HEK293 (cell line): ENCODE data around the gene PVALEF.

Experiments
- CTCF ChIA-PET: fragments of 350-600 bp; formaldehyde crosslinking; extraction: SDS; loops from one replicate; lab custom pipeline; 2021; ENCODE audit warnings: antibody characterized with exemption; lab: Yijun Ruan, JAX
- POLR2A ChIA-PET: fragments of 300-600 bp; formaldehyde crosslinking; extraction: SDS; loops from one replicate; lab custom pipeline; 2020; ENCODE audit warnings: antibody characterized with exemption, inconsistent platforms; lab: Yijun Ruan, JAX
- H3K27ac ChIP-seq: fragments of 200-500 bp; sonication (Bioruptor generic); 2 replicates; pipeline ENCODE4 v1.5.1; 2014; ENCODE audit warnings: low read depth, low read length, control low read depth, inconsistent platforms; ENCODE audit errors: extremely low read depth
- H3K36me3 ChIP-seq, 2 experiments: fragments of 200-500 bp in 1 of 2; sonication (Bioruptor generic) in 1 of 2; 1 replicate in 1 of 2; 2 replicates in 1 of 2; pipeline ENCODE4 v1.5.1; 2014 to 2017; ENCODE audit warnings: inconsistent platforms in 2 of 2, low read length in 2 of 2; ENCODE audit not compliant: control insufficient read depth in 2 of 2, insufficient read depth in 1 of 2
- H3K4me1 ChIP-seq: fragments of 200-500 bp; sonication (Bioruptor generic); 2 replicates; pipeline ENCODE4 v1.5.1; 2014; ENCODE audit warnings: mild to moderate bottlenecking, low read length, inconsistent platforms; ENCODE audit not compliant: control insufficient read depth, insufficient read depth
- H3K4me3 ChIP-seq: 2 replicates; pipeline ENCODE4 v1.5.1; 2011; ENCODE audit warnings: low read depth, mild to moderate bottlenecking, control low read depth, low read length, moderate library complexity
- H3K9me3 ChIP-seq: fragments of 200-500 bp; sonication (Bioruptor generic); 2 replicates; pipeline ENCODE4 v1.5.1; 2014; ENCODE audit warnings: low read depth, low read length, inconsistent platforms; ENCODE audit not compliant: control insufficient read depth, insufficient read depth
- EGR2 ChIP-seq: fragments of 450-650 bp; formaldehyde crosslinking; IDR thresholded peaks from 2 replicates; pipeline ENCODE4 v1.5.1; 2016; ENCODE audit warnings: low read depth, missing biosample characterization, missing genetic modification characterization
- HOXC10 ChIP-seq: sonication (generic); formaldehyde crosslinking; IDR thresholded peaks from 2 replicates; pipeline ENCODE4 v1.8.1; 2023; ENCODE audit warnings: mild to moderate bottlenecking, missing genetic modification reagents
- KLF17 ChIP-seq: fragments of 450-650 bp; formaldehyde crosslinking; IDR thresholded peaks from 2 replicates; pipeline ENCODE4 v1.5.1; 2016; ENCODE audit warnings: missing biosample characterization, missing genetic modification characterization
- SP7 ChIP-seq: fragments of 450-650 bp; formaldehyde crosslinking; IDR thresholded peaks from 2 replicates; pipeline ENCODE4 v1.5.1; 2016; ENCODE audit warnings: missing biosample characterization, missing genetic modification characterization
- ZFP41 ChIP-seq: fragments of 450-650 bp; formaldehyde crosslinking; IDR thresholded peaks from 2 replicates; pipeline ENCODE4 v1.5.1; 2016; ENCODE audit warnings: missing biosample characterization, missing genetic modification characterization, borderline replicate concordance
- ZNF223 ChIP-seq: fragments of 450-650 bp; formaldehyde crosslinking; IDR thresholded peaks from 2 replicates; pipeline ENCODE4 v1.5.1; 2016; ENCODE audit warnings: missing biosample characterization, missing genetic modification characterization
- ZNF26 ChIP-seq: fragments of 450-650 bp; formaldehyde crosslinking; IDR thresholded peaks from 2 replicates; pipeline ENCODE4 v1.5.1; 2016; ENCODE audit warnings: missing biosample characterization, missing genetic modification characterization
- ZNF37A ChIP-seq: fragments of 450-650 bp; IDR thresholded peaks from 2 replicates; pipeline ENCODE4 v1.5.1; 2018; ENCODE audit warnings: missing biosample characterization, missing genetic modification characterization
- ZNF585B ChIP-seq: fragments of 450-650 bp; formaldehyde crosslinking; IDR thresholded peaks from 2 replicates; pipeline ENCODE4 v1.5.1; 2016; ENCODE audit warnings: missing biosample characterization, missing genetic modification characterization
- ZNF624 ChIP-seq: fragments of 450-650 bp; formaldehyde crosslinking; IDR thresholded peaks from 2 replicates; pipeline ENCODE4 v1.5.1; 2017; ENCODE audit warnings: missing biosample characterization, missing genetic modification characterization
- ZNF704 ChIP-seq: fragments of 450-650 bp; formaldehyde crosslinking; IDR thresholded peaks from 2 replicates; pipeline ENCODE4 v1.5.1; 2016; ENCODE audit warnings: missing biosample characterization, missing genetic modification characterization
- ZSCAN23 ChIP-seq: fragments of 450-650 bp; formaldehyde crosslinking; IDR thresholded peaks from 2 replicates; pipeline ENCODE4 v1.5.1; 2016; ENCODE audit warnings: missing biosample characterization, missing genetic modification characterization
- TF ChIP-seq, protein P1 (sequence below): fragments of 450-650 bp; formaldehyde crosslinking; IDR thresholded peaks from 2 replicates; pipeline ENCODE4 v1.5.1; 2016; ENCODE audit warnings: missing biosample characterization, missing genetic modification characterization
- TF ChIP-seq, protein P2 (sequence below): fragments of 450-650 bp; formaldehyde crosslinking; IDR thresholded peaks from 2 replicates; pipeline ENCODE4 v1.5.1; 2017; ENCODE audit warnings: missing biosample characterization, missing genetic modification characterization
- TF ChIP-seq, protein P3 (sequence below): fragments of 450-650 bp; formaldehyde crosslinking; IDR thresholded peaks from 2 replicates; pipeline ENCODE4 v1.5.1; 2016; ENCODE audit warnings: missing biosample characterization, missing genetic modification characterization

The PVALEF gene

DNA sequence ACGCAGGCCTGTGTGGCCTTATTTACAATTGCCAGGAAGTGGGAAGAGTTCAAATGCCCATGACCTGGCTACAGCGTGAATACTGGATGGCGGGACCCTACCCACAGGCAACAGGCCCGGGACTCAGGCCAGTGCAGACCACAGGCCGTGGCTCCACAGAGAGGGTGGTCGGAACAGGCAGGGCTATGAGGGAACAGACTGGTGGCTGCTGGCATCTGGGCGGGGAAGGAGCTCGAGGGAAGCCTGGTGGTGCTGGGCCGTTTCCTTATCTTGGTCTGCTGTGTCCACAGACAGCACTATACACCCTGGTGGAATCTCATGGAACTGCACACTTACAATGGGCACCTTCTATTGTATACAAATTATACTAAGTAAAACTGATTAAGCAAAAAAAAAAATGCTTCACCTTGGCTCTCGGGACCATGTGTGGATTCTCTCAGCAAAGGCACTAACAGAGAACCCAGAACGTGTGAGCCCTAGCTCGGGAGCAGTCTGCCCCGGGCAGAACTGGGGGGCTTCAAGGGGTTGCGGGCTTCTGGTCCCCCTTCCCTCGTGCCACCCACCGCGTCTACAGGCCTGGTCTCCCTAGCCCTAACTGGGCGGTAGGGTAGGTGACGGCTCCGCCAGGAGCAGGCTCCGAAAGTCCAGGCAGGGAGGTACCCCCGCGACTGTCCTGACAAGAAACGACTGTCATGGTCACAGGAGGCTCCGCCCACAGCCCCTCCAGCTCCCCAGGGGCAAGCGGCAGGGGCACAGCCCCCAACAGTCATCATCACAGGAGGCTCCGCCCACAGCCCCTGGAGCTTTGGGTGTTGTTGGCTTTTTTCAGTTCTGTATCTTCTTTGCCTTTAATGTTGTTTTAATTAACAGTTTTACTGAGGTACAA is 35.6 kb downstream of the PVALEF start (continued):
- TF ChIP-seq SP7 (no peak), ZNF37A (no peak), ZNF223 (no peak), ZNF704 (tag by site-specific recombination) (no peak), ZNF26 (tag by site-specific recombination) (no peak), HOXC10 (CRISPR knock-in tag) (no peak)
- TF ChIP-seq, protein P1, sequence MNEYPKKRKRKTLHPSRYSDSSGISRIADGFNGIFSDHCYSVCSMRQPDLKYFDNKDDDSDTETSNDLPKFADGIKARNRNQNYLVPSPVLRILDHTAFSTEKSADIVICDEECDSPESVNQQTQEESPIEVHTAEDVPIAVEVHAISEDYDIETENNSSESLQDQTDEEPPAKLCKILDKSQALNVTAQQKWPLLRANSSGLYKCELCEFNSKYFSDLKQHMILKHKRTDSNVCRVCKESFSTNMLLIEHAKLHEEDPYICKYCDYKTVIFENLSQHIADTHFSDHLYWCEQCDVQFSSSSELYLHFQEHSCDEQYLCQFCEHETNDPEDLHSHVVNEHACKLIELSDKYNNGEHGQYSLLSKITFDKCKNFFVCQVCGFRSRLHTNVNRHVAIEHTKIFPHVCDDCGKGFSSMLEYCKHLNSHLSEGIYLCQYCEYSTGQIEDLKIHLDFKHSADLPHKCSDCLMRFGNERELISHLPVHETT (tag by site-specific recombination) = no peak
- TF ChIP-seq, protein P2, sequence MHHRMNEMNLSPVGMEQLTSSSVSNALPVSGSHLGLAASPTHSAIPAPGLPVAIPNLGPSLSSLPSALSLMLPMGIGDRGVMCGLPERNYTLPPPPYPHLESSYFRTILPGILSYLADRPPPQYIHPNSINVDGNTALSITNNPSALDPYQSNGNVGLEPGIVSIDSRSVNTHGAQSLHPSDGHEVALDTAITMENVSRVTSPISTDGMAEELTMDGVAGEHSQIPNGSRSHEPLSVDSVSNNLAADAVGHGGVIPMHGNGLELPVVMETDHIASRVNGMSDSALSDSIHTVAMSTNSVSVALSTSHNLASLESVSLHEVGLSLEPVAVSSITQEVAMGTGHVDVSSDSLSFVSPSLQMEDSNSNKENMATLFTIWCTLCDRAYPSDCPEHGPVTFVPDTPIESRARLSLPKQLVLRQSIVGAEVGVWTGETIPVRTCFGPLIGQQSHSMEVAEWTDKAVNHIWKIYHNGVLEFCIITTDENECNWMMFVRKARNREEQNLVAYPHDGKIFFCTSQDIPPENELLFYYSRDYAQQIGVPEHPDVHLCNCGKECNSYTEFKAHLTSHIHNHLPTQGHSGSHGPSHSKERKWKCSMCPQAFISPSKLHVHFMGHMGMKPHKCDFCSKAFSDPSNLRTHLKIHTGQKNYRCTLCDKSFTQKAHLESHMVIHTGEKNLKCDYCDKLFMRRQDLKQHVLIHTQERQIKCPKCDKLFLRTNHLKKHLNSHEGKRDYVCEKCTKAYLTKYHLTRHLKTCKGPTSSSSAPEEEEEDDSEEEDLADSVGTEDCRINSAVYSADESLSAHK (tag by site-specific recombination) = no peak

- Histone ChIP-seq H3K4me1 (no peaks in the 10 kb centered on the region), H3K4me3 (no peak overlapping the region), H3K9me3 (no peaks in the 10 kb centered on the region), H3K27ac (no peak overlapping the region), H3K36me3 (peaks cover 9 to 69% of the 10 kb centered on the region in 2 experiments; a peak in 2 of 3 replicates)
- POLR2A ChIA-PET = interaction anchor here (1.0 kb wide), 1 partner anchor 12 kb away, joined by 3 read pairs; no protein-coding TSS in a partner anchor
- CTCF ChIA-PET = no interaction called here
- no peak for TF ChIP-seq KLF17 (tag by site-specific recombination)
- no peak for TF ChIP-seq EGR2
- no peak for TF ChIP-seq ZNF585B (tag by site-specific recombination)
- no peak for TF ChIP-seq ZSCAN23
- TF ChIP-seq, protein P3, sequence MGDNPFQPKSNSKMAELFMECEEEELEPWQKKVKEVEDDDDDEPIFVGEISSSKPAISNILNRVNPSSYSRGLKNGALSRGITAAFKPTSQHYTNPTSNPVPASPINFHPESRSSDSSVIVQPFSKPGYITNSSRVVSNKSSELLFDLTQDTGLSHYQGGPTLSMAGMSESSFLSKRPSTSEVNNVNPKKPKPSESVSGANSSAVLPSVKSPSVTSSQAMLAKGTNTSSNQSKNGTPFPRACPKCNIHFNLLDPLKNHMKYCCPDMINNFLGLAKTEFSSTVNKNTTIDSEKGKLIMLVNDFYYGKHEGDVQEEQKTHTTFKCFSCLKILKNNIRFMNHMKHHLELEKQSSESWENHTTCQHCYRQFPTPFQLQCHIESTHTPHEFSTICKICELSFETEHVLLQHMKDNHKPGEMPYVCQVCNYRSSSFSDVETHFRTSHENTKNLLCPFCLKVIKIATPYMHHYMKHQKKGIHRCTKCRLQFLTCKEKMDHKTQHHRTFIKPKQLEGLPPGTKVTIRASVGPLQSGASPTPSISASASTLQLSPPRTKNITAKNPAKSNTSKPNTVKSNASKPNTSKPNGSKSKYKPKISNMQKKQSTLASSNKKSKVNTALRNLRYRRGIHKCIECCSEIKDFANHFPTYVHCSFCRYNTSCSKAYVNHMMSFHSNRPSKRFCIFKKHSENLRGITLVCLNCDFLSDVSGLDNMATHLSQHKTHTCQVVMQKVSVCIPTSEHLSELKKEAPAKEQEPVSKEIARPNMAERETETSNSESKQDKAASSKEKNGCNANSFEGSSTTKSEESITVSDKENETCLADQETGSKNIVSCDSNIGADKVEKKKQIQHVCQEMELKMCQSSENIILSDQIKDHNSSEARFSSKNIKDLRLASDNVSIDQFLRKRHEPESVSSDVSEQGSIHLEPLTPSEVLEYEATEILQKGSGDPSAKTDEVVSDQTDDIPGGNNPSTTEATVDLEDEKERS (tag by site-specific recombination) = no peak
- no peak for TF ChIP-seq ZFP41 (tag by site-specific recombination)
- no peak for TF ChIP-seq ZNF624
These were observed 37.0 kb downstream of the PVALEF start for GRCh38 chr17:81202318-81202717.
